GM23248 (cell line): ENCODE measurements around the gene PALM3.

Experiments used
- EZH2 ChIP-seq: fragments of 200-600 bp; sonication (generic); IDR thresholded peaks from 2 replicates; pipeline ENCODE4 v1.6.1; 2018; ENCODE audit warnings: antibody characterized with exemption, mild to moderate bottlenecking; ENCODE audit not compliant: insufficient read depth, poor library complexity, severe bottlenecking
- EZH2phosphoT487 ChIP-seq: fragments of 200-600 bp; sonication (generic); IDR thresholded peaks from 2 replicates; pipeline ENCODE4 v1.6.1; 2018; ENCODE audit warnings: antibody characterized with exemption, moderate library complexity, mild to moderate bottlenecking, low read depth; ENCODE audit not compliant: insufficient read depth

DNA sequence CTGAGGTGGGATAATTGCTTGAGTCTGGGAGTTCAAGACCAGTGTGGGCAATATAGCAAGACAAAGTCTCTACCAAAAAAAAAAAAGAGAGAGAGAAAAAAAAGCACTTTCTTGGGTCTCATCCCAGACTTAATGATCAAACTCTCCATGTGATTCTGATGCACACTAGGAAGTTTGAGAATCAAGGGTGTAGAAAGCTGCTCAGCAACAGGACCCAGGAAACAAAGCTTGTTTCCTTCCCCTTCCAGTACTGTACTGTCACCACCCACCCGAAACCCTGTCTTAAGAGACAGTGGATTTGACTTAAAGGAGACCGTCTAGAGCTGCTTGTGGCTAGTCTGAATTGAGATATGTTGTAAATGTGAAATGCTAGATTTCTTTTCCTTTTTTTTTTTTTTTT lies 16.5 kb upstream of the PALM3 start:
- TF ChIP-seq EZH2 = no peak
- TF ChIP-seq EZH2phosphoT487 = no peak
